GM18505 (cell line): ENCODE results near the gene FAAH.
"Not testable (repeated sequence)": the region's sequence is repeated elsewhere in the genome, so short reads cannot be mapped to it uniquely, and the experiment has no call there.

Source experiments
- ATAC-seq: cut with Tn5 transposase; IDR thresholded peaks from one replicate; pipeline ENCODE4 v1.9.1; 2021; ENCODE audit not compliant: unreplicated experiment
- POLR2A ChIP-seq: IDR thresholded peaks from 4 replicates; pipeline ENCODE4 v1.6.1; 2011; ENCODE audit warnings: borderline replicate concordance; ENCODE audit not compliant: insufficient read depth, insufficient read length; ENCODE audit errors: extremely low read depth

FAAH gene

GRCh38 chr1:46394108-46394871 is at the start of gene FAAH:
FAAH (plus strand) TSS chr1:46394317; CDS start chr1:46394349, 32 bp downstream.
- TF ChIP-seq POLR2A, result no peak
- ATAC-seq, result no peak

GRCh38 chr1:46344481-46344880 is 49.6 kb upstream of the FAAH start:
- TF ChIP-seq POLR2A, result no peak
- no peak for ATAC-seq

- TF ChIP-seq POLR2A, result no peak
- ATAC-seq, result no peak
These were observed 48.8 kb upstream of the FAAH start for GRCh38 chr1:46345281-46345680.

GRCh38 chr1:46352363-46352762 is 41.8 kb upstream of the FAAH start:
- ATAC-seq, result no peak
- TF ChIP-seq POLR2A, result no peak

GRCh38 chr1:46355920-46356319 is 38.2 kb upstream of the FAAH start:
- ATAC-seq, result not testable (repeated sequence)

- no peak for TF ChIP-seq POLR2A
- no peak for ATAC-seq
These were observed 32.0 kb upstream of the FAAH start for GRCh38 chr1:46362158-46362557.

- no peak for ATAC-seq
- no peak for TF ChIP-seq POLR2A
These were observed 31.0 kb upstream of the FAAH start for GRCh38 chr1:46363121-46363520.

GRCh38 chr1:46364612-46365011 is 29.5 kb upstream of the FAAH start:
- ATAC-seq, result no peak
- no peak for TF ChIP-seq POLR2A

- ATAC-seq, result not testable (repeated sequence)
These were observed 28.3 kb upstream of the FAAH start for GRCh38 chr1:46365796-46366195.

- no peak for TF ChIP-seq POLR2A
- no peak for ATAC-seq
These were observed 27.0 kb upstream of the FAAH start for GRCh38 chr1:46367072-46367471.

- not testable (repeated sequence) for ATAC-seq
These were observed 26.4 kb upstream of the FAAH start for GRCh38 chr1:46367701-46368100.

- TF ChIP-seq POLR2A, result no peak
- no peak for ATAC-seq
These were observed 25.3 kb upstream of the FAAH start for GRCh38 chr1:46368791-46369190.

GRCh38 chr1:46369542-46370213 is 24.4 kb upstream of the FAAH start:
- no peak for ATAC-seq
- TF ChIP-seq POLR2A, result no peak

- peak; percentile 41 for TF ChIP-seq POLR2A
- peak; percentile 47 for ATAC-seq
These were observed 23.9 kb upstream of the FAAH start for GRCh38 chr1:46370214-46370633.
